Midbrain (tissue), 1 donor: ENCODE data around the gene UBE2E2.

Experiments
- DNase-seq: peaks from one replicate; lab custom pipeline; 2025; lab: John Stamatoyannopoulos, UW

UBE2E2 gene

DNA sequence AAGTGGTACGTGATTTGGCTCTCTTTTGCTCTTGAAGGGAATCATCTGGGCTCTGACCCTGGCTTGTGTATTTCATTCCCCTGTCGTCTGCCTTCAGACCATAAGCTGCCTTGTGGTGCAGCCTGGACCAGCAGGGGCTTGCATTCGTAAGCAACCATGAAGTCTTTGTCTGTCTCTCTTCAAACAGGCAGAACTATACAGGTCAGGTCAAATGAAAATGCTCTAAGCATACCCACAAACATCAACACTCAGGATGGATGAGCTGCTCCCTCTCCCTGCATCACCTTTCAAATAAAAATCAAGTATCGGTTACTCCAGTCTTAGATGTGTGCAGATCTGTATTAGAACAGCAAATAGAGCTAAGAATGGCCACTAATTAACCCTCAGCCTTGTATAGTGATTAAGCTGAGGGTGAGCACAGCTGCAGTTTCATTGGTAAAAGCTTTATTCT is 334.0 kb downstream of the UBE2E2 start:
- DNase-seq: no peak

- no peak for DNase-seq
Measured at GRCh38 chr3:23539185-23539584, 336.1 kb downstream of the UBE2E2 start.

- DNase-seq: no peak
Measured at GRCh38 chr3:23540600-23540999, 337.5 kb downstream of the UBE2E2 start.

DNA sequence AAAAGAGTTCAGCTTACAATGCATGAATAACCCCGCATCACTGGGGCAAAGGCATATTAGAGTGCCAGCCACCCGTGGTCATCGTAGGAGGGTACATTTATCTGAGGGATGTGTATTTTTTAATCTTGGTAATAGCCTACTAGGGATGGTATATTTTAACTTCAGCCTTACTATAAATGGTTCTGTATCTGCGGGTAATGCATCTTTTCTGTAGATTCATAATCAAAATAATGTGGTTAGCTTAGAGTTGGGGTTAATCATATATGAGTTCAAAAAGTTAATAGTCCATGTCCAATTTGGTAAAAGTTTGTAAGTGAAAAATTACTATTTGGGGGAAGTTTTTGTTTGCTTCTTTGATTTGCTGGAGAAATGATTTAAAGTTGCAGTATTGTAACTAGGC is 339.0 kb downstream of the UBE2E2 start:
- DNase-seq: no peak

- DNase-seq: no peak
Measured at GRCh38 chr3:23546181-23546580, 343.1 kb downstream of the UBE2E2 start.

DNA sequence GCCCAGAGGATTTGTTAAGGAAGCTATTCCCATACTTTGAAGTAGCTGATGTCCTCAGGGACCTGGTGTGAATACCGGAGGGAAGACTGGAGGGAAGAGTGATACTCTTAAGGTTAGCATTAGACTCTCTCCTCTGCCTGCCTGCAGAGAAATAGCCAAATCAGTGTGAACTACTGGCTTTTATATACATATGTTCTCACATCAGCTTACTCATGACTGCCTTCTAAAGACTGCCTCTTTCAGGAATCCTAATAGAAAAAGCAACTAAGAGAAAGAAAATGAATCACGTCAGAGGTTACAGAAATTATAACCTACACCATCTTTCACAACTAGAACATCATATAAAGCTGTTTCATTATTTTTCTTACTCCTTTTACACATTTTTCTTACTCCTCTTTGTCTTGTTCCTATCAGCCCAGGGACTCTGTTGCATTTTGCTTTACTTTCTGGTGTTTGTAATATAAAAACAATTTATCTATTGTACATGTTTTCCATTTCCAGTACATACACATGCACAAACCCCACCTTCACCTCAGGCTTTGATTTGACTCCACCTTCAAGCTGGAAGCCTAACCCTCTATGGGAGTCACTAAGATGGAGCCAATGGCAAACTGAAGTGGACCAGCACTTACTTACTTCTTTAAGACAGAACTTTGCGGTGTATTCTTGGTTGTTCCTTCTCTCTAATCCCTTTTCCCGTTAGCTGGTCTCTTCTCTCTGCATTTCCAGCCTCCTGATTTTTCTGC is 345.0 kb downstream of the UBE2E2 start:
- no peak for DNase-seq

GRCh38 chr3:23548706-23549105 is 345.6 kb downstream of the UBE2E2 start:
- no peak for DNase-seq

DNA sequence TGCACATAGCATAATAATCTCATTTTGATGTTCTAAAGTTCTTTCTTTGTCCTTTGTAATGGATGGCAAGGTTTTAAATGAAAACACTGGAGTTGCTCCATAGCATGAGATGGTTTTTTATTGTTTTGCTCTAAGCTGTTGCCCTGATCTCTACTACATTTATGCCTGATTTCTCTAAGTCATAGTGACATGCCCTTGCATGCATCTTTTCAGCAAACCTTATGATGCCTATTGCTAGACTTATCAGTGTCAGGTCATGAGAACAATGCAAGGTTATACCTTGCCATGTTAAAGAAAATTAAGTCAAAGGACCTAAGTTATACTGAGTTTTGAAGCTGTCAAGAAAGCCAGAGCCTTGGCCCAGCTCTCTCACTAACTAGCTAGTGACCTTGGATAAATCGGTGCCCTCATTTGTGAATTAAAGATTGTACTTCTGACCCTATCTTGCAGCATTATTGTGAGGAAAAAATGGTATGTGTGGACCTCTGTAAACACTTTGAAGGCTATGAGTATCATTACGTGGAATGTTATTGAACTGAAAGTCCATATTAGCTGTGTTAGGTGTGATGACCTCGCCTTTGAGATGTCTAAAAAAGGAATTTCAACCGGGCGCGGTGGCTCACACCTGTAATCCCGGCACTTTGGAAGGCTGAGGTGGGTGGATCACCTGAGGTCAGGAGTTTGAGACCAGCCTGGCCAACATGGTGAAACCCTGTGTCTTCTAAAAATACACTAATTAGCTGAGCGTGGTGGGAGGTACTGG is 346.2 kb downstream of the UBE2E2 start:
- DNase-seq: no peak

- DNase-seq: no peak
Measured at GRCh38 chr3:23550402-23550801, 347.3 kb downstream of the UBE2E2 start.

DNA sequence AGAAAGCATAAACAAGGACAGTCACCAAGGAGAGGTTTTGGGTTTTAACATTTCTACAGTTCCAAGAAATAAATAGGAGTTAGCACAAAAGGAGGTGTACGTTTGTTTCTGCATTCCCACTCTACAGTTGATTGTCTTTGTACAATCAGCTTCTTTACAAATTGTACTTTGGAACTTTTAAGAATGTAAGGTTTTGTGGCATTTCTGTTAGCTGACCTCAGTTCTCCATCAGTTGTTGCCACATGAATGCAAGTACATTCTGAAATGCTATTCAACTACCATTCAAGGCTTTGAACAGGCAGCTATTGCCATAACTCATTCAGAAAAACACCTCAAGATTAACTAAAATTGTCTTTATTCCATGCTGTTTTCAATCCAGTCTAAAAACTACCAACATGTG is 349.4 kb downstream of the UBE2E2 start:
- no peak for DNase-seq

DNA sequence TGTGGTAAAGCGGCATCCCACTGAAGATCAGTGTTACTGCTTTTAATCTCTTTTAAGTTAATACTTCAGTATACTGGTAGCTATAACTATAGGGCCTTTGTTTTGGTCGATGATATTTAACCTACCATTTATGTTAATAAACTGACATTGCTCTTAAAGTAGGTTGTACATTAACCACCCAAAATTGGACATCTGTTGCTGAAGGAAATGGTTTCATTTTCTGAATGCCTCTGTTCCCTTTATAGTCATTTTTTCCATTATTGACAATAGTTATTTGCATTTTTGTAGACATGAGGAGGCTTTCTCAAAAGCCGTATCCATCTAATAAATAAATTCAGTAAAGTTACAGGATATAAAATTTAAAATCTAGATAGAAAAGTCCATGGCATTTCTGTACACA is 350.2 kb downstream of the UBE2E2 start:
- DNase-seq: no peak

- DNase-seq: no peak
Measured at GRCh38 chr3:23565041-23565775, 362.1 kb downstream of the UBE2E2 start.

- no peak for DNase-seq
Measured at GRCh38 chr3:23566499-23566898, 363.4 kb downstream of the UBE2E2 start.

- DNase-seq: no peak
Measured at GRCh38 chr3:23567917-23568316, 364.8 kb downstream of the UBE2E2 start.

DNA sequence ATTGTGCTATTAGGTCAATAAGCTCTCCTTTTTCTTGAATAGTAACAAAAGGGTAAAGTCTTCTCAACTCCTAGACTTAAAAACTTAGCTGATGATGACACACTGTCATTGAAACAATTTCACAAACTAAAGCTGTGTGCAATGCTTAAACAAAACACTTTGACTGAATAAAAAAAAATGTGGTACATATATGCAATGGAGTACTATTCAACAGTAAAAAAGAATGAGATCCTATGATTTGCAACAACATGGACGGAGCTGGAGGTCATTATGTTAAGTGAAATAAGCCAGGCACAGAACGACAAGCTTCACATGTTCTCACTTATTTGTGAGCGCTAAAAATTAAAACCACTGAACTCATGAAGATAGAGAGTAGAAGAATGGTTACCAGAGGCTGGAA is 370.7 kb downstream of the UBE2E2 start:
- DNase-seq: no peak

DNA sequence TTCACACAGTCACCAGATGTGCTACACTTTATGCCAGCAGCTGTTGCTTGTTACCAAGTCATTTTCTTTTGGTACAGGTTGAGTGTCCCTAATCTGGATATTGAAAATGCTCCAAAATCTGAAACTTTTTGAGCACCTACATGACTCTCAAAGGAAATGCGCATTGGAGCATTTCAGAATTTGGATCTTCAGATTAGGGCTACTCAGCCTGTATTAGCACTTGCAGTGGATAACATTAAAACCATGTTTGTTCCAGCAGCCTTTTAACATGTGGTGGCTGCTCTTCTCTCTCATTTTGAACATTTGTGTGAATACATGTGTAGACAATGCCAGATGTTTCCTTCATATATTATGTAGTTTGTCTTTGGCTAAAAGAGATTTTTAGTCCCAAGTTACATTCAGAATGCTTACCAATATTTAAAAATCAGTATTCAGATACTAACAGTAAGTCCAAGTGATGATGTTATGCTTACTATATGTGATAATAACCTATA is 371.7 kb downstream of the UBE2E2 start:
- DNase-seq: no peak

GRCh38 chr3:23575697-23576096 is 372.6 kb downstream of the UBE2E2 start:
- DNase-seq: no peak

GRCh38 chr3:23576379-23576959 is 373.3 kb downstream of the UBE2E2 start:
- no peak for DNase-seq

DNA sequence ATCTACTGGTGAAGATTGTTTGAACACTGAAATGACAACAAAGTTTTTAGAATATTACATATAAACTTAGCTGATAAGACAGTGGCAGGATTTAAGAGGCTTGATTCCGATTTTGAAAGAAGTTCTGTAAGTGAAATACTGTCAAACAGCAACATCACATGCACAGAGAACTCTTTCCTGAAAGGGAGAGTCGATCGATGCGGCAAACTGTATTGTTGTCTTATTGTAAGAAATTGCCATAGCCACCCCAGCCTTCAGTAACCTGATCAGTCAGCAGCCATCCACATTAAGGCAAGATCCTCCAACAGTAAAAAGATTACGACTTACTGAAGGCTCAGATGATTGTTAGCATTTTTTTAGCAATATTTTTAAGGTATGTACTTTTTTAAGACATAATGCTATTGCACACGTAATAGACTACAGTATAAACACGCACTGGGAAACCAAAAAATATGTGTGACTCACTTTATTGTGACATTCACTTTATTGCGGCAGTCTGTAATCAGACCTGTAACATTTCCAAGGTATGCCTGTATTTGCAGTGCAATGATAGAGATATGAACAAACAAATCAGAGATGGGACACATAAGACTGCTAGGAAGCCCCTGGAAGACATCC is 377.1 kb downstream of the UBE2E2 start:
- DNase-seq: no peak

DNA sequence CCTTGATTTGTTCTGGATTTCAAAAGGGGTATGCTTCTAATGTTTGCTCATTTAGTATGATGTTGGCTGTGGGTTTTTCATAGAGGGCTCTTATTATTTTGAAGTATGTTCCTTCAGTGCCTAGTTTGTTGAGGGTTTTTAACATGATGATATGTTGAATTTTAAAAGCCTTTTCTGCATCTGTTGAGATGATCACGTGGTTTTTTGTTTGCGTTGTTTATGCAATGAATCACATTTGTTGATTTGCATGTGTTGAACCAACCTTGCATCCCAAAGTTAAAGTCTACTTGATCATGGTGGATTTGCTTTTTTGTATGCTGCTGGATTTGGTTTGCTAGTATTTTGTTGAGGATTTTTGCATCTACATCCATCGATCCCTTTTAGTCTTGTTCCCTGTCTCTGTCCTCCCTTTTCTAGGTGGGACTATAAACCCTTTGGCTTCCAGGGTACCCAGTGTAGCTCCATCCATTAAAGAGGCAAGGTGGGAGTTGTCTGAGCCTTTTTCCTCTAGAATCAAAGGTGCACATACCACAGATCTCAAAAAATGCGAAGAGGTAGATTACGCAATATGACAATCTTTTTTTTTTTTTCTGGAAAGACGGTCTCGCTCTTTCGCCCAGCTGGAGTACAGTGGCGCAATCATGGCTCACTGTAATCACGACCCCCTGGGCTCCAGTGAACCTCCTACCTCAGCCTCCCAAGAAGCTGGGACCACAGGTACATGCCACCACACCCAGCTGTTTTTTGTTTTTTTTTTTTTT is 381.0 kb downstream of the UBE2E2 start:
- no peak for DNase-seq

DNA sequence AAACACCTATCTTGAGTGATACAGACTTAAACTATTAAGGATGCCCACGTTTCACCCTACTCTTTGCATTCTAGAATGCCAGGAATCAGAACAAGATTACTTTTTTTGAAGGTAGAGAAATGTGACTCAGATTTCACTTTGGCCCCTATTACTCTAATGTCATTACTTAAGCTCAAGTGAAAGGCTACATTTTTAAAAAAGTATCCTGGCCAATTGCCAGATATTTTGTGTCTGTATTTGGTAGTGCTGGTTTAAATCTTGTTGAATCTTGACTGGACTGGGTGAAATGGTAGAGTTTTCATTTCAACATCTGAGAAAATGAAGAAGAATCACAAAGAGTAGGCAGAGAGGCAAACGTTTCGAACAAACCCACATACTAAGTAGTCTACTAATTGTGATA is 384.4 kb downstream of the UBE2E2 start:
- no peak for DNase-seq
